ENCODE data around the gene SMIM36.
A peak's percentile ranks its signal among the peaks of the same experiment; 100 is the strongest.
"Not testable (repeated sequence)": the region's sequence is repeated elsewhere in the genome, so short reads cannot be mapped to it uniquely, and the experiment has no call there.

Gene SMIM36

DNA sequence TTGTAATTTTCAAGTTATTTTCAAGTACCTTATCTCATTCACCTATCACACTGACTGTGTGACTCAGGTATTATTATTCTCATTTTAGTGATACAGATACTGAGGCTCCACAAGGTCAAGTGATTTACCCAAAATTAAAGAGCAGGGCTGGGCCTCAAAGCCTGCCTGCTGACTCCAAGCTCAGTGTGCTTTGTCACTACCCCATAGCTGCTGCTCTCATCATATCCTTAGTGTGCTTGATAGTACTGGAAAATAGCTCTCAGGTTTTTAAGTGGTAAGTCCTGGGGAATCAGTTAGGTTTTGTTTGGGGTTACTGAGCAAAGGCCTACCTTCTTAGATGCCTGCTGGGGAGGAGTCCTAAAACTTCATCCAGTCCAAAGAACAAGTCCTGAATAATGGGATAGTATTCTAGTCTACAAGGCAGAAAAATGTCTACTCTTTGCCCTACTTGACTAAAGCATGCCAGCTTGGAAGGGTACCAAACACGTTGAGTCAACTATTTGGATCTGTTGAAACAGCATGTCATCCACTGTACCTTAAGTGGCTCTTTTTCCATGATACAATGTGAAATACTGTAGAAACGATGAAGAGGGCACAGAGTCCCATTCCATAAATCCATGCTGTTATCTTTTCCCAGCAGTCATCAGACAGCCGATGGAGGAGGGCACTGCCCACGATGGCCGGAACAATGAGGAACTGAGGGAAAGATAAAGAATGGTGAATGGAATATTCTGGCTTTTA, 100.4 kb downstream of the SMIM36 start:
- DNase-seq (ENCODE audit: low read depth) = peak; percentile 42
- H3K4me3 ChIP-seq (ENCODE audit: low read length) = no peak overlapping the region
- TF ChIP-seq CTCF (conservative IDR thresholded peaks at IDR 0.05; ENCODE audit: low read length) = no peak

DNA sequence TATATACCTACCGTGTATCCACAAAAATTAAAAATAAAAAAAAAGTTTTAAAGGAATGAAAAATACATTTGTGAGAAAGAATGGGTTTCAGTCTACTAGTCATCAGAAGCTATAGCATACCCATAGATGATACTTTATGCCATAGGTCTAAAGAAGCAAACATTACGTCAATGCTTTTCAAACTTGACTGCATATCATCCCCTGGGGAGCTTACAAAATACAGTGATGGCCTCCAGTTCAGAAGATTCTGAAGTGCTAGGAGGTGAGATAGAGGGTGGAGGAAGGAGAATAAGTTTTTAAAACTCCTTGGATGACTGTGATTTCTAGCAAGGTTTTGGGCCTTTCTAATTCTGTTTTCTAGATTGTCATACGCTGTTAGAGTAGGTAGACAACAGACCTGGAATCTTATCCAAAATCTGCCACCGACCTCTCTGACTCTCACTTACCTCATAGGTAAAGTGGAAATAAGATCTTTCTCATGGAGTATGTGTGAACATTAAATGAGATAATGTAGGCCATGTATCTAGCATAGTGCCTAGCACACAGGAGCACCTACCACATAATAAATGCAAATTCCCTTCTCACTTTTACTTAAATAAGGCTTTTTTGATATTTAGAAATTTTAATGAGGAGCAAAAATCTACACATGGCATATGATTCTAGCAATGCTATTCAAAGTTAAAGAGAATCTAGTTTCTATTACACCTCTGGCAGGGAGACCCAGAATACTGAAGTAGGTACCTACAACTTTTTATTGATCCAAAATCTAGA, 102.0 kb downstream of the SMIM36 start:
- no peak overlapping the region for H3K4me3 ChIP-seq (ENCODE audit: low read length)
- TF ChIP-seq CTCF (conservative IDR thresholded peaks at IDR 0.05; ENCODE audit: low read length) = no peak
- DNase-seq (ENCODE audit: low read depth) = no peak

GRCh38 chr17:55407641-55408566, 103.3 kb downstream of the SMIM36 start:
- no peak overlapping the region for H3K4me3 ChIP-seq (ENCODE audit: low read length)
- DNase-seq (ENCODE audit: low read depth) = no peak
- TF ChIP-seq CTCF (conservative IDR thresholded peaks at IDR 0.05; ENCODE audit: low read length) = no peak

- H3K4me3 ChIP-seq (ENCODE audit: low read length) = no peak overlapping the region
- no peak for DNase-seq (ENCODE audit: low read depth)
- no peak for TF ChIP-seq CTCF (conservative IDR thresholded peaks at IDR 0.05; ENCODE audit: low read length)
Observed at GRCh38 chr17:55405600-55405999, 105.7 kb downstream of the SMIM36 start.

DNA sequence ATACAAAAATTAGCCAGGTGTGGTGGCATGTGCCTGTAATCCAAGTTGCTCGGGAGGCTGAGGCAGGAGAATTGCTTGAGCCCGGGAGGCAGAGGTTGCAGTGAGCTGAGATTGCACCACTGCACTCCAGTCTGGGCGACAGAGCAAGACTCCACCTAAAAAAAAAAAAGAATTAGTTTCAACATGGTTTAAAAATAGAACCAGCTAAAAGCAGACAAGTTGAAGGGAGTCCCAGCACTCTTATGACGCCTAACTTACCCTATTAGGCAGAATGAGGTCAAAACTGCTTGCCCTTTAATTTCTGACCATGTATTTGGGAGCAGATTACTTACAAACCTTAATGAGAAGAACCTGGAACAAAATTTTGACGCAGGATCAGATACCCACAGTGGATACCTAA, 107.1 kb downstream of the SMIM36 start:
- not testable (repeated sequence) for DNase-seq (ENCODE audit: low read depth); H3K4me3 ChIP-seq (ENCODE audit: low read length)

DNA sequence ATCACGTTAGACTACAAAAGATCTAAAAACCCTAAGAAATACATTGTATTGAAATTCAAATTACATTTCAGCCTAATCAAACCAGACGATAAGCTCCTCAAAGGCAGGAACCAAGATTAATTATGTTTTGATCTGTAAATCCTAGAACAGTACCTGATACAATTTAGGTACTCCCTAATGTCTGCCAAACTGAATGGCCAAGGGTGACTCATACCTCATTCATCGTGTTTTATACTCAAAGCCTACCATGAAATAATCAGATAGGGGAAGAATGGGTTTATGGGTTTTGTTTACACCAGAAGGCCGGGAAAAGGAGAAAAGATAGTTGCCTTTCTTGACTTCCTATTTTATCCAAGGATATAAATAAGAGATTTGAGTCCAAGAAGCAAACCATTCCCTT, 108.9 kb downstream of the SMIM36 start:
- H3K4me3 ChIP-seq (ENCODE audit: low read length) = no peak overlapping the region
- no peak for TF ChIP-seq CTCF (conservative IDR thresholded peaks at IDR 0.05; ENCODE audit: low read length)
- DNase-seq (ENCODE audit: low read depth) = no peak

Data from AG10803 (cell line).